Naive thymus-derived CD8-positive, alpha-beta T cell (primary cell): ENCODE results near the gene EEIG1. TPM values are rescaled to one million over a fixed set of nuclear protein-coding genes. Genes with fewer than 3 reads are reported as not detected.
"Not testable (repeated sequence)": the region's sequence is repeated elsewhere in the genome, so short reads cannot be mapped to it uniquely, and the experiment has no call there.

Experiments used
- ATAC-seq, 2 donors: fragments of 150-1000 bp; cut with Tn5 transposase in 1 of 2; sonication (Bioruptor Pico), chemical (Tn5 transposase) in 1 of 2; 1 replicate in 1 of 2; 2 replicates in 1 of 2; pipeline ENCODE4 v1.10.0; 2021; ENCODE audit warnings: mild to moderate bottlenecking in 2 of 2, moderate library complexity in 2 of 2
- POLR2A ChIA-PET: fragments of 350-600 bp; sonication (Branson Sonifier 250); formaldehyde crosslinking; loops from one replicate; lab custom pipeline; 2021; ENCODE audit warnings: antibody characterized with exemption; lab: Charles Lee
- DNase-seq, 10 donors: peaks; one replicate each; pipeline versions ENCODE4 v3.0.0 to v3.0.0-alpha.2; 2020 to 2022
- H3K27ac Mint-ChIP-seq, 10 donors: one replicate each; pipeline ENCODE4 v1.8.0; 2020 to 2022; ENCODE audit warnings: mild to moderate bottlenecking in 10 of 10, mixed read lengths in 10 of 10, moderate library complexity in 4 of 10, inconsistent platforms in 1 of 10
- H3K27me3 Mint-ChIP-seq, 5 donors: one replicate each; pipeline ENCODE4 v1.8.0; 2021 to 2022; ENCODE audit warnings: mixed read lengths in 5 of 5
- H3K36me3 Mint-ChIP-seq, 3 donors: one replicate each; pipeline ENCODE4 v1.8.0; 2020 to 2022; ENCODE audit warnings: mixed read lengths in 3 of 3, mild to moderate bottlenecking in 2 of 3, inconsistent platforms in 1 of 3
- H3K4me1 Mint-ChIP-seq, 4 donors: one replicate each; pipeline ENCODE4 v1.8.0; 2021 to 2022; ENCODE audit warnings: mixed read lengths in 4 of 4
- H3K4me3 Mint-ChIP-seq, 10 donors: one replicate each; pipeline ENCODE4 v1.8.0; 2020 to 2022; ENCODE audit warnings: mild to moderate bottlenecking in 10 of 10, mixed read lengths in 10 of 10, moderate library complexity in 6 of 10, inconsistent platforms in 1 of 10
- H3K9me3 Mint-ChIP-seq, 9 donors: one replicate each; pipeline ENCODE4 v1.8.0; 2020 to 2022; ENCODE audit warnings: mixed read lengths in 9 of 9, mild to moderate bottlenecking in 3 of 9, inconsistent platforms in 1 of 9, moderate library complexity in 1 of 9
- polyA plus RNA-seq, 3 donors: library from polyadenylated mRNA; unstranded; fragments of 300-500 nt; fragmentation: Illumina TruSeq; gene quantifications; one replicate each; pipeline ENCODE4 v1.2.3, GENCODE V29; 2021
- total RNA-seq, 8 experiments: library from RNA in 2 of 8; stranded (reverse) in 2 of 8; gene quantifications; one replicate each; pipeline ENCODE4 v1.2.3 and lab custom pipeline; 2021 to 2026

EEIG1 gene
- total RNA-seq (100 to 1,000 TPM; 564 to 631 TPM), polyA plus RNA-seq (100 to 1,000 TPM; 134 to 318 (median 149) TPM), total RNA-seq (lab: John Stamatoyannopoulos, UW) (139 to 722 (median 305) reads per million in 6 experiments)

DNA sequence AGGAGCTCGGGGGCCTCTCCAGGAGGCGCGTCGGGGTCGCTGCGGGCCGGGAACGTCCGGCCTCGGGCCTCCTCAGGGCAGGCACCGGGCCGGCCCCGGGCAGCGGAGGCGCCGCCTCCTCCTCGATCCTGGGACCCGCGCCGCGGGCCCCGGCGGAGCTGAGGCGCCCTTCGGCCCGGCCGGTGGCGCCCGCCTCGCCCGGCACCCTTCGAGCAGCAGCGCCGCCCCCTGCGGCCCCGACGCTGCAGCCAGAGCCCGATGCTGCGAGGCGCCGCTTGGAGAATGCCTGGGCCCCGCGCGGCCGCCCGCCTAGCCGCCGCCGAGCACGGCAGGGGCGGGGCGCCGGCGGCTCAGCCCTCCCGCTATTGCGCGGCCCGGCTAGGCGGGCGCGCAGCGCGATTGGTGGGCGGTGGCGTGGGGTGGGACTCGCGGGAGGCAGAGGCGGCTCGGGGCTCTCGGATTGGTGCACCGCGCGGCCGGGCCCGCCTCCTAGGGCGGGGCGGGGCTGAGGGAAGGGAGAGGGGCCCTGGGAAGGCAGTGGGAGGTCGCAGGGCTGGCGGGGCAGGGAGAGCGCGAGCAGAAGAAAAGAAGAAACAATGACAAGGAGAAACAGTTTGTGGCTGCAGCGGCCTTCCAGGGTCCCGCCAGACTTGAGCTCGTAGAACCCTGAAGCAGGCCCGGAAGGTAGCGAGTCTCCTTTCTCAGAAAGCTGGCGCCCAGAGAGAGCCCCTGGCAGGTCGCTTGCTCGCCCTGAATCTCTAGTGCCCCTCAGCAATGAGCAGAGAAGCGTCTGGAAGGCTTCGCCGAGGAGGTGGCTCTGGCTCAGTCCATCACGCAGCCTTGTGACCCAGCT is at the start of gene EEIG1:
EEIG1 (minus strand) TSS at position 284 of the 853 bp plus-strand sequence. CDS start 852 bp downstream, outside the sequence.
- Mint-ChIP-seq H3K9me3 (no peaks in the 10 kb centered on the region), H3K4me3 (peak within 1 kb of the TSS; percentile 89 to 99 (median 95)), H3K27me3 (no peaks in the 10 kb centered on the region), H3K27ac (peak within 1 kb of the TSS; percentile 93 to 100 (median 98)), H3K4me1 (peaks cover 26 to 64% (median 50%) of the 10 kb centered on the region in 4 donors), H3K36me3 (peaks cover 14 to 33% (median 22%) of the 10 kb centered on the region in 3 donors)
- POLR2A ChIA-PET, result interaction anchor here (0.6 to 67.4 kb wide), 14 partner anchors 1 to 1822 kb away, joined by 3 to 2190 read pairs (median 4); partner anchors contain the start of genes DPM2, EEIG1, NAIF1 and SLC25A25
- ATAC-seq (peak; percentile 82 to 90), DNase-seq (peak; percentile 95 to 99 (median 98))

- H3K4me3 Mint-ChIP-seq, result peak overlapping the region in 8 of 10 donors; percentile 52 to 89 (median 84)
Measured at GRCh38 chr9:128027705-128028104, 46.9 kb upstream of the EEIG1 start.

DNA sequence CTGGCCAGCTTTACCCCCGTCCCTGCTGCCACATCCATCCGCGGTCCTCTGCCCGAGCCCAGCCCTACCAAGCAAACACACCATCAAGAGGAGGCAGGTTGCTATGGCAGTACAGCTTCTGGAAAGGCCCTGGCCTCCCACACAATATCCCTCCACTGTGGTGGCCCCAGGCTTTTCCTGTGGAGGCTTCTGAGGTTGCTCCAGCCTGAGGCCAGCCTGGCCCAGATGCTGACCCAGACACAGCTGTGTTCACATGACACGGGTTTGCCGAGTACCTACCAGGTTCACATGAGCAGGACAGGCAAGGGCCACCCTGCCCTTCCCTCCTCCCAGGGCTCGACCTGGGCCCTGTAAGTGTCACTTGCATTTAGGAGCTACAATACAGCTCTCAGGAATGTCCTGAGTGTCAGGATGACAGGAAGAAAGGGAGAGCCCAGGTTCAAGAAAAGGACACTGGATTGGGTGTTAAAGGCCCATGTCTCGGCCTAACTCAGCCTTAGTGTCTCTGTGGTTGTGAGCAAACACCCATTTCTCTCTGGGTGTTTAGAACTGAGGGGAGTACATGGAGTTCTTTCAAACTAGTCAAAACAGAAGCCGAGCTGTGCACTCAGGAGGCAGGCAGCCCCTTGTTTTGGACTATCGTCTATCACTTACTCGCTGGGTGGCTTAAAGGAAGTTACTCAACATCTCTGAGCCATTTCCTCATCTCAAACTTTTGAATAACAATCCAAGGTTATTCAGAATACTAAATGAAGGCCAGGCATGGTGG is 46.2 kb upstream of the EEIG1 start:
- ATAC-seq, result peak; percentile 11 to 26
- Mint-ChIP-seq H3K4me1 (peaks cover 38 to 92% (median 83%) of the 10 kb centered on the region in 4 donors), H3K27me3 (no peaks in the 10 kb centered on the region), H3K4me3 (peak overlapping the region; percentile 72 to 89 (median 84)), H3K27ac (peak overlapping the region; percentile 95 to 100 (median 99)), H3K9me3 (peaks cover 0 to 3% (median 0%) of the 10 kb centered on the region in 9 donors), H3K36me3 (no peaks in the 10 kb centered on the region)
- DNase-seq, result peak in 6 of 10 donors; percentile 28 to 73 (median 56)
- POLR2A ChIA-PET, result interaction anchor here (0.6 to 27.8 kb wide), 19 partner anchors 8 to 232 kb away, joined by 3 to 1266 read pairs (median 5); partner anchors contain the start of genes DPM2, EEIG1, NAIF1 and SLC25A25

More at GRCh38 chr9:128027705-128028104, 46.9 kb upstream of the EEIG1 start:
- POLR2A ChIA-PET, result interaction anchor here (0.6 to 27.8 kb wide), 17 partner anchors 7 to 1557 kb away, joined by 3 to 1266 read pairs (median 5); partner anchors contain the start of genes DPM2, EEIG1 and NAIF1
- Mint-ChIP-seq H3K27ac (peak overlapping the region; percentile 95 to 100 (median 99)), H3K36me3 (no peaks in the 10 kb centered on the region), H3K4me1 (peaks cover 31 to 90% (median 78%) of the 10 kb centered on the region in 4 donors), H3K27me3 (no peaks in the 10 kb centered on the region), H3K9me3 (peaks cover 0 to 3% (median 0%) of the 10 kb centered on the region in 9 donors)
- no peak for DNase-seq
- no peak for ATAC-seq

DNA sequence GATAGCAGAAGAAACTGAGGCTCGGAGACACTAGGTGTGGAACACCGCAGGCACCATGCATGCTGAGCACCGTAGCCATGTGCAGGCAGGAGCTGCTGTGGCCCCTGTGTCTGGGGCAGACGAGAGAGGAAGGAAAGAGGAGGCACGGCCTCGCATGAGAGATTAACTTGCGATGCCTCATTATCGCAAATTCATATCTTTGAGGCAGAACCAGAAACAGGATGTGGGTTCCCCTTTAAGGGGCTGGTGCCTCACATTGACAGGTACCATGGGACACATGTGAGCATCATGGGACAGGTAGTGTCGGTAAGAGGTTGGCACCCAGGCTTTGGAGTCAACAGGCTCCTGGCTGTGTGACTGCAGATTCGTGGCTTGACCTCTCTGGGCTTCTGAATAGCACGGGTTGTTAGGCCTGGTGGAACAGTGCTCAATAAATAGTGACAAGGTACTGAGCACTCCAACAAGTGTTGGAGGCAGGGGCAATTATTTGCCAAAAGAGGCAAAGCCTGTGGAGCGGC is 45.5 kb upstream of the EEIG1 start:
- peak overlapping the region; percentile 72 to 89 (median 84) for H3K4me3 Mint-ChIP-seq
- DNase-seq (peak; percentile 60 to 94 (median 86)), ATAC-seq (peak; percentile 66 to 81)
- peak overlapping the region; percentile 95 to 100 (median 99) for H3K27ac Mint-ChIP-seq
- peaks cover 0 to 3% (median 0%) of the 10 kb centered on the region in 9 donors for H3K9me3 Mint-ChIP-seq
- POLR2A ChIA-PET, result interaction anchor here (0.8 to 27.8 kb wide), 15 partner anchors 8 to 414 kb away, joined by 3 to 1266 read pairs (median 5); partner anchors contain the start of genes CDK9, DPM2, EEIG1 and NAIF1
- no peaks in the 10 kb centered on the region for H3K36me3 Mint-ChIP-seq
- H3K27me3 Mint-ChIP-seq, result no peaks in the 10 kb centered on the region
- peaks cover 39 to 92% (median 87%) of the 10 kb centered on the region in 4 donors for H3K4me1 Mint-ChIP-seq

DNA sequence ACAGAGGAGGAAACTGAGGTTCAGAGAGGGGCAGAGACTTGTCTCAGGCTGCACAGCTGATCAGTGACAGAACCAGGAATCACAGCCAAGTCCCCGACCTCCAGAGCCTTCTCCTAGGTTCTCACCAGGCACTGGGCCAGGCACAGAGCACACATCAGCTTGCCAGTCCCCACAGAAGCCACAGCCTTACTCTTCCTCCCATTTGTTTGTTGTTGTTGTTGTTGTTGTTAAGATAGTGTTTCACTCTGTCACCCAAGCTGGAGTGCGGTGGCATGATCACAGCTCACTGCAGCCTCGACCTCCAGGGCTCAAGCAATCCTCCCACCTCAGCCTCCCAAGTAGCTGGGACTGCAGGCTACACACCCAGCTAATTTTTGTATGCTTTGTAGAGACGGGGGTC is 44.9 kb upstream of the EEIG1 start:
- no peaks in the 10 kb centered on the region for H3K27me3 Mint-ChIP-seq
- H3K4me3 Mint-ChIP-seq, result peak overlapping the region; percentile 72 to 89 (median 84)
- peaks cover 0 to under 1% (median 0%) of the 10 kb centered on the region in 9 donors for H3K9me3 Mint-ChIP-seq
- DNase-seq, result no peak
- peaks cover 42 to 92% (median 88%) of the 10 kb centered on the region in 4 donors for H3K4me1 Mint-ChIP-seq
- H3K36me3 Mint-ChIP-seq, result no peaks in the 10 kb centered on the region
- H3K27ac Mint-ChIP-seq, result peak overlapping the region; percentile 95 to 100 (median 99)
- ATAC-seq, result no peak
- POLR2A ChIA-PET, result interaction anchor here (0.8 to 27.8 kb wide), 11 partner anchors 9 to 413 kb away, joined by 3 to 1266 read pairs (median 6); partner anchors contain the start of genes CDK9, DPM2, EEIG1 and NAIF1

DNA sequence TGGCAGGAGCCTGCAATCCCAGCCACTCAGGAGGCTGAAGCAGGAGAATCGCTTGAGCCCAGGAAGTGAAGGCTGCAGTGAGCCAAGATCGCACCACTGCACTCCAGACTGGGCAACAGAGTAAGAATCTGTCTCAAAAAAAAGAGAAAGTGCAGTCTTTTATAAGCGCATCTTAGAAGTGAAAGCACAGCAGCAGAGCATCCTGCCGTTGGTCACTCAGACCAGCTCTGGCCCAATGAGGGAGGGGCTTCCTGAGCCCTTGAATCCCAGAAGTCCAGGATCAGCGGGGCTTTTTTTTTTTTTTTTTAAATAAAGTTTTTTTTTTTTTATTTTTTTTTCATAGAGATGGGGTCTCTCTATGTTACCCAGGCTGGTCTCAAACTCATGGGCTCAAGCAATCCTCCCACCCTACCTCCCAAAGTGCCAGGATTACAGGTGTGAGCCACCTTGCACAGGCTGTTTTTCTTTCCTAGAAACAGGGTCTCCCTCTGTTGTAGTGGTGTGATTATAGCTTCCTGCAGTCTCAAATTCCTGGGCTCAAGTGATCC is 44.0 kb upstream of the EEIG1 start:
- ATAC-seq (no peak), DNase-seq (peak in 3 of 10 donors; percentile 25 to 33 (median 28))
- Mint-ChIP-seq H3K36me3 (no peaks in the 10 kb centered on the region), H3K27me3 (no peaks in the 10 kb centered on the region), H3K4me3 (peak overlapping the region; percentile 72 to 89 (median 84)), H3K27ac (peak overlapping the region; percentile 95 to 100 (median 99)), H3K9me3 (no peaks in the 10 kb centered on the region), H3K4me1 (peaks cover 42 to 93% (median 87%) of the 10 kb centered on the region in 4 donors)
- POLR2A ChIA-PET, result interaction anchor here (0.7 to 27.8 kb wide), 8 partner anchors 10 to 412 kb away, joined by 5 to 1266 read pairs (median 36); partner anchors contain the start of genes DPM2 and EEIG1

DNA sequence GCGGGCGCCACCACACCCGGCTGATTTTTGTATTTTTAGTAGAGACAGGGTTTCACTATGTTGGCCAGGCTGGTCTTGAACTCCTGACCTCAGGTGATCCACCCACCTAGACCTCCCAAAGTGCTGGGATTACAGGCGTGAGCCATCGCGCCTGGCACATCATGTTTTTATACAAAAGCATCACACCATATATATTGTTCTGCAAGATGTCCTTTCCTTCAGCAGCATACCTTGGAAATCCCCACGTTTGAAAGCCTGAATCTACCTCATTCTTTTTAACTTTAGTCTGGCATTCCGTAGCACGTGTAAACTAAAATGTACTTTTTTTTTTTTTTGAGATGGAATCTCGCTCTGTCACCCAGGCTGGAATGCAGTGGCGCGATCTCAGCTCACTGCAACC is 42.9 kb upstream of the EEIG1 start:
- peak overlapping the region; percentile 24 to 87 (median 72) for H3K4me3 Mint-ChIP-seq
- DNase-seq (peak in 4 of 10 donors; percentile 19 to 44 (median 33)), ATAC-seq (peak in 1 of 2 donors; percentile 10)
- H3K9me3 Mint-ChIP-seq, H3K27me3 Mint-ChIP-seq, H3K36me3 Mint-ChIP-seq: not testable (repeated sequence)
- H3K27ac Mint-ChIP-seq, result peak overlapping the region; percentile 95 to 100 (median 98)
- POLR2A ChIA-PET, result interaction anchor here (5.1 to 27.8 kb wide), 4 partner anchors 9 to 73 kb away, joined by 34 to 1266 read pairs (median 556); partner anchors contain the start of genes DPM2 and EEIG1
- peaks cover 40 to 88% (median 84%) of the 10 kb centered on the region in 4 donors for H3K4me1 Mint-ChIP-seq

GRCh38 chr9:128022886-128023285 is 42.1 kb upstream of the EEIG1 start:
- Mint-ChIP-seq H3K27ac (peak overlapping the region; percentile 95 to 100 (median 98)), H3K4me3 (peak overlapping the region in 9 of 10 donors; percentile 24 to 85 (median 73)), H3K36me3 (no peaks in the 10 kb centered on the region), H3K4me1 (peaks cover 40 to 80% (median 76%) of the 10 kb centered on the region in 4 donors), H3K9me3 (no peaks in the 10 kb centered on the region), H3K27me3 (no peaks in the 10 kb centered on the region)
- no peak for ATAC-seq
- DNase-seq, result no peak
- POLR2A ChIA-PET, result interaction anchor here (0.6 to 27.8 kb wide), 7 partner anchors 8 to 153 kb away, joined by 4 to 1266 read pairs (median 34); partner anchors contain the start of genes DPM2 and EEIG1

GRCh38 chr9:128021098-128021497 is 40.3 kb upstream of the EEIG1 start:
- Mint-ChIP-seq H3K27me3 (no peaks in the 10 kb centered on the region), H3K27ac (peak overlapping the region; percentile 62 to 100 (median 98)), H3K4me3 (peak overlapping the region in 8 of 10 donors; percentile 31 to 77 (median 64)), H3K4me1 (peaks cover 36 to 75% (median 68%) of the 10 kb centered on the region in 4 donors), H3K36me3 (no peaks in the 10 kb centered on the region), H3K9me3 (no peaks in the 10 kb centered on the region)
- DNase-seq, result no peak
- POLR2A ChIA-PET, result interaction anchor here (16.7 to 27.8 kb wide), 3 partner anchors 14 to 70 kb away, joined by 376 to 1266 read pairs (median 737); partner anchors contain the start of genes DPM2 and EEIG1
- ATAC-seq, result no peak

DNA sequence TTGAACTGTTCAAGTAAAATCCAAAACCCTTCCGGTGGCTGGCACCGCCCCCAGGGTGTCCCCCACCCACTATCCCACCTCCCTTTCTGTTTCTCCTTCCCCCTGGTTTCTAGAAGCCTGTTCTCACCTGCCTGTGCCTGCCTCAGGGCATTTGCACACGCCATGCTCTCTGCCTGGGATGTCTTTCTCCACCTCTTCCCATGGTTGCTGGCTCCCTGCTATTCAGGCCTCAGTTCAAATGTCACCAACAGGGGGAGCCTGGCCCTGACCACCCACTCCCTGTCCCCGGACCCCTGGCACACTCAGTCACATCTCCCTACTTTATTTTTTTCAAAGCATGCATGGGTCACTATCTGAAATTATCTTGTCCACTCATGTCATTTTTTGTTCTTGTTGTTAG is 39.9 kb upstream of the EEIG1 start:
- Mint-ChIP-seq H3K4me1 (peaks cover 38 to 73% (median 67%) of the 10 kb centered on the region in 4 donors), H3K9me3 (no peaks in the 10 kb centered on the region), H3K36me3 (no peaks in the 10 kb centered on the region), H3K27me3 (no peaks in the 10 kb centered on the region), H3K27ac (peak overlapping the region; percentile 62 to 100 (median 98)), H3K4me3 (peak overlapping the region in 2 of 10 donors; percentile 54 to 69)
- DNase-seq (no peak), ATAC-seq (no peak)
- POLR2A ChIA-PET, result interaction anchor here (3.5 to 27.8 kb wide), 4 partner anchors 7 to 70 kb away, joined by 13 to 1266 read pairs (median 556); partner anchors contain the start of genes DPM2 and EEIG1
